ENCODE measurements around the gene KCTD5.

- TF ChIP-seq CTCF (IDR thresholded peaks at IDR 0.05) (no peak), POLR2A (IDR thresholded peaks at IDR 0.05) (no peak)
Measured at GRCh38 chr16:2755158-2755557, 72.8 kb downstream of the KCTD5 start.
